Stomach (tissue), 4 donors: Measurements from ENCODE around the gene C2orf42.

Source experiments
- EP300 ChIP-seq: sonication (generic); formaldehyde crosslinking; IDR thresholded peaks from one replicate; pipeline ENCODE4 v1.6.1; 2017; ENCODE audit warnings: antibody characterized with exemption
- POLR2A ChIP-seq, 4 donors: fragments of 450-650 bp; IDR thresholded peaks; one replicate each; pipeline ENCODE4 v1.6.1; 2016; ENCODE audit warnings: antibody characterized with exemption in 4 of 4, control low read depth in 2 of 4, mild to moderate bottlenecking in 1 of 4, moderate library complexity in 1 of 4
- POLR2AphosphoS5 ChIP-seq, 3 donors: sonication (generic); formaldehyde crosslinking; IDR thresholded peaks; one replicate each; pipeline ENCODE4 v1.6.1; 2016; ENCODE audit warnings: antibody characterized with exemption in 3 of 3
- TF ChIP-seq, protein P1 (sequence below), 7 experiments: fragments of 450-650 bp in 4 of 7; fragments of 200-600 bp in 3 of 7; sonication (generic) in 3 of 7; IDR thresholded peaks; one replicate each; pipeline ENCODE4 v1.5.1; 2016 to 2019; ENCODE audit warnings: antibody characterized with exemption in 7 of 7, control low read depth in 2 of 7, mild to moderate bottlenecking in 1 of 7

- TF ChIP-seq, protein P1, sequence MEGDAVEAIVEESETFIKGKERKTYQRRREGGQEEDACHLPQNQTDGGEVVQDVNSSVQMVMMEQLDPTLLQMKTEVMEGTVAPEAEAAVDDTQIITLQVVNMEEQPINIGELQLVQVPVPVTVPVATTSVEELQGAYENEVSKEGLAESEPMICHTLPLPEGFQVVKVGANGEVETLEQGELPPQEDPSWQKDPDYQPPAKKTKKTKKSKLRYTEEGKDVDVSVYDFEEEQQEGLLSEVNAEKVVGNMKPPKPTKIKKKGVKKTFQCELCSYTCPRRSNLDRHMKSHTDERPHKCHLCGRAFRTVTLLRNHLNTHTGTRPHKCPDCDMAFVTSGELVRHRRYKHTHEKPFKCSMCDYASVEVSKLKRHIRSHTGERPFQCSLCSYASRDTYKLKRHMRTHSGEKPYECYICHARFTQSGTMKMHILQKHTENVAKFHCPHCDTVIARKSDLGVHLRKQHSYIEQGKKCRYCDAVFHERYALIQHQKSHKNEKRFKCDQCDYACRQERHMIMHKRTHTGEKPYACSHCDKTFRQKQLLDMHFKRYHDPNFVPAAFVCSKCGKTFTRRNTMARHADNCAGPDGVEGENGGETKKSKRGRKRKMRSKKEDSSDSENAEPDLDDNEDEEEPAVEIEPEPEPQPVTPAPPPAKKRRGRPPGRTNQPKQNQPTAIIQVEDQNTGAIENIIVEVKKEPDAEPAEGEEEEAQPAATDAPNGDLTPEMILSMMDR (IDR thresholded peaks at IDR 0.05) = no peak
- TF ChIP-seq POLR2AphosphoS5 (IDR thresholded peaks at IDR 0.05) (no peak), EP300 (no peak), POLR2A (IDR thresholded peaks at IDR 0.05) (no peak)
Measured at GRCh38 chr2:70145144-70145490, 45.7 kb downstream of the C2orf42 start.
